Measurements from ENCODE around the gene DCUN1D5.

Gene DCUN1D5

DNA sequence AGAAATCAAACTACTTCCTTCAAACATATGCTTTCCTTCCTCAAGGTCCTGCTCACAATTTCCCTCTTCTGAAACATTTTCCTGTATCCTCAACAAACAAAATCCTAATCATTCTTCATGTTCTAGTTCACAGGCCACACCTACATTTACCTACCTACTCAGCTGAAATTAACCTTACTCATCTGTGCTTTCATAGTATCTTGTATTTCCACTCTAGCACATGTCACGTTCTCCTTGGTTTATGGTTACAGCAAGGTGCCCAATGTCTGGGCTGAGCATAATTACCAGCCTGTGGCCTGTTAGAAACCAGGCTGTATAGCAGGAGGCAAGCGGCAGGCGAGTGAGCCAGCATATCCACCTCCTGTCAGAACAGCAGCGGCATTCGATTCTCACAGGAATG is 13.2 kb downstream of the DCUN1D5 start:
- TF ChIP-seq, protein P1, sequence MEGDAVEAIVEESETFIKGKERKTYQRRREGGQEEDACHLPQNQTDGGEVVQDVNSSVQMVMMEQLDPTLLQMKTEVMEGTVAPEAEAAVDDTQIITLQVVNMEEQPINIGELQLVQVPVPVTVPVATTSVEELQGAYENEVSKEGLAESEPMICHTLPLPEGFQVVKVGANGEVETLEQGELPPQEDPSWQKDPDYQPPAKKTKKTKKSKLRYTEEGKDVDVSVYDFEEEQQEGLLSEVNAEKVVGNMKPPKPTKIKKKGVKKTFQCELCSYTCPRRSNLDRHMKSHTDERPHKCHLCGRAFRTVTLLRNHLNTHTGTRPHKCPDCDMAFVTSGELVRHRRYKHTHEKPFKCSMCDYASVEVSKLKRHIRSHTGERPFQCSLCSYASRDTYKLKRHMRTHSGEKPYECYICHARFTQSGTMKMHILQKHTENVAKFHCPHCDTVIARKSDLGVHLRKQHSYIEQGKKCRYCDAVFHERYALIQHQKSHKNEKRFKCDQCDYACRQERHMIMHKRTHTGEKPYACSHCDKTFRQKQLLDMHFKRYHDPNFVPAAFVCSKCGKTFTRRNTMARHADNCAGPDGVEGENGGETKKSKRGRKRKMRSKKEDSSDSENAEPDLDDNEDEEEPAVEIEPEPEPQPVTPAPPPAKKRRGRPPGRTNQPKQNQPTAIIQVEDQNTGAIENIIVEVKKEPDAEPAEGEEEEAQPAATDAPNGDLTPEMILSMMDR (conservative IDR thresholded peaks at IDR 0.05; ENCODE audit: low read depth, low read length): no peak
- no peak overlapping the region for H3K4me3 ChIP-seq (ENCODE audit: low read length)
- no peak for DNase-seq (ENCODE audit: low read depth)

GRCh38 chr11:103077554-103077953 is 14.4 kb downstream of the DCUN1D5 start:
- DNase-seq (ENCODE audit: low read depth): no peak
- TF ChIP-seq, protein P1 (conservative IDR thresholded peaks at IDR 0.05; ENCODE audit: low read depth, low read length): no peak
- H3K4me3 ChIP-seq (ENCODE audit: low read length): no peak overlapping the region

- no peak overlapping the region for H3K4me3 ChIP-seq (ENCODE audit: low read length)
- TF ChIP-seq, protein P1 (conservative IDR thresholded peaks at IDR 0.05; ENCODE audit: low read depth, low read length): no peak
- DNase-seq (ENCODE audit: low read depth): no peak
Observed at GRCh38 chr11:103076361-103076760, 15.6 kb downstream of the DCUN1D5 start.

DNA sequence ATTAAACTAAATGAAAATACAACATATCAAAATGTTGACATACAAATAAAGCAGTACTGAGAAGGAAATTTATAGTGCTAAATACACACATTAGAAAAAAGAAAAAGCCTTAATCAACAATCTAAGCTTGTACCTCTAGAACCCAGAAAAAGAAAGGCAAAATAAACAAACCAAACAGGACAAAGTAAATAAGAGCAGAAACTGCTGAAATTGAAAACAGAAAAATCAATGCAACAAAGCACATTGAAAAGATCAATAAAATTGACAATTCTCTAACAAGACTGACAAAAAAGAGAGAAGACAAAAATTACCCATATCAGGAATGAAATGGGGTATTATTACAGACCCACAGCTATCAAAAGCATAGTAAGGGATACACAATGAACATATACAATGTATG is 21.0 kb downstream of the DCUN1D5 start:
- no peak for DNase-seq (ENCODE audit: low read depth)
- H3K4me3 ChIP-seq (ENCODE audit: low read length): no peak overlapping the region
- TF ChIP-seq, protein P1 (conservative IDR thresholded peaks at IDR 0.05; ENCODE audit: low read depth, low read length): no peak

- no peak overlapping the region for H3K4me3 ChIP-seq (ENCODE audit: low read length)
- TF ChIP-seq, protein P1 (conservative IDR thresholded peaks at IDR 0.05; ENCODE audit: low read depth, low read length): no peak
- no peak for DNase-seq (ENCODE audit: low read depth)
Observed at GRCh38 chr11:103070142-103070541, 21.8 kb downstream of the DCUN1D5 start.

GRCh38 chr11:103069367-103069766 is 22.6 kb downstream of the DCUN1D5 start:
- H3K4me3 ChIP-seq (ENCODE audit: low read length): no peak overlapping the region
- DNase-seq (ENCODE audit: low read depth): no peak

GRCh38 chr11:103067118-103067517 is 24.8 kb downstream of the DCUN1D5 start:
- no peak overlapping the region for H3K4me3 ChIP-seq (ENCODE audit: low read length)
- TF ChIP-seq, protein P1 (conservative IDR thresholded peaks at IDR 0.05; ENCODE audit: low read depth, low read length): no peak
- DNase-seq (ENCODE audit: low read depth): no peak

More at GRCh38 chr11:103069367-103069766, 22.6 kb downstream of the DCUN1D5 start:
- TF ChIP-seq, protein P1 (conservative IDR thresholded peaks at IDR 0.05; ENCODE audit: low read depth, low read length): no peak

Data from retinal pigment epithelial cell (primary cell).